Measurements from ENCODE around the gene LHX2. TPM values are rescaled to one million over a fixed set of nuclear protein-coding genes. Genes with fewer than 3 reads are reported as not detected.

LHX2 gene
- total RNA-seq, 2 donors from 2014 or later = not detected

DNA sequence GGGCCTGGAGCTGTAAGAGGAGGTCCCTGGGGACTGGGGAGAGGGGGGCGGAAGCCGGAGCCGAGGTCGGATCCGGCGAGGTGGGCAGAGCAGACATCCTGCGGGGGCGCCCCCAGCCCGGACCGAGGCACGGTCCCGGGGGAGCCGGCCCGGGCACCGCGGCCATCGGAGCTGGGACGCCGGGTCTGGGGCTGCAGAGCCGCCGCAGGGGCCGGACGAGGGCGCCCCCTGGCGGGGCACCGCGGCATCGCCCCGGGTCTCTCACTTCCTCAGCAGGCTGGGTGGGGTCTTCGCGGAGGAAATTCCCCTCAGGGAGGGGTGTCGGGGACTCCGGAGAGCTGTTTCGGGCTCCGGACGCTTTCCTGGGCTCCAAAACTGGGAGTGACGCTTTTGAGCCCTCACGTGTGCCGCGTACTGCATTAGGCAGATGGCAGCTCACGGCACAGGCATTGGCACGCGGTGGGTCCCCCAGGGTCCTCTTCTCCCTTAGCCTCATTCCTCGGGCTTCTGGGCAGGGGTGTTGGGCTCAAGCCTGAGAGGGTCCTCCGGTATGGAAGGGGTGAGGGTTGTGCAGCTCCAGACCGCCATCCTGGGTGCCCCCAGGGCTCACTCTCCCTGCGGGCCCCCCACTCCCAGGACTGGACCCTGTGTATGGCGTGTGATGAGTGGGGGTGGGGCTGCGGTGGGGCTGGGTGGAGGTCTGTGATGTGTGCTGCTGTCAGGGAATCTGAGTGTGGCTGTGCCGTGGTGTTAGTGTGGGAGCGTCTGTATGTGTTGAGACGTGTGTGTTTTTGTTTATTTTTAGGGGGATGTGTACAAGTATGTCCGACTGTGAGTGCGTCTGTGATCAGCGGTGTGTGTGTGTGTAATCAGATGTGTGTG lies 29.6 kb downstream of the LHX2 start:
- Histone ChIP-seq H3K4me3 (peak overlapping the region; percentile 67), H3K27me3 (replicated peaks; ENCODE audit: insufficient read depth) (peaks cover 13% of the 10 kb centered on the region), H3K36me3 (no peaks in the 10 kb centered on the region), H3K4me1 (ENCODE audit: control insufficient read depth in 1 of 2, low read depth in 2 of 2) (peaks cover 12 to 35% of the 10 kb centered on the region in 2 donors), H3K27ac (no peak overlapping the region), H3K9me3 (no peaks in the 10 kb centered on the region)
- TF ChIP-seq, protein P1, sequence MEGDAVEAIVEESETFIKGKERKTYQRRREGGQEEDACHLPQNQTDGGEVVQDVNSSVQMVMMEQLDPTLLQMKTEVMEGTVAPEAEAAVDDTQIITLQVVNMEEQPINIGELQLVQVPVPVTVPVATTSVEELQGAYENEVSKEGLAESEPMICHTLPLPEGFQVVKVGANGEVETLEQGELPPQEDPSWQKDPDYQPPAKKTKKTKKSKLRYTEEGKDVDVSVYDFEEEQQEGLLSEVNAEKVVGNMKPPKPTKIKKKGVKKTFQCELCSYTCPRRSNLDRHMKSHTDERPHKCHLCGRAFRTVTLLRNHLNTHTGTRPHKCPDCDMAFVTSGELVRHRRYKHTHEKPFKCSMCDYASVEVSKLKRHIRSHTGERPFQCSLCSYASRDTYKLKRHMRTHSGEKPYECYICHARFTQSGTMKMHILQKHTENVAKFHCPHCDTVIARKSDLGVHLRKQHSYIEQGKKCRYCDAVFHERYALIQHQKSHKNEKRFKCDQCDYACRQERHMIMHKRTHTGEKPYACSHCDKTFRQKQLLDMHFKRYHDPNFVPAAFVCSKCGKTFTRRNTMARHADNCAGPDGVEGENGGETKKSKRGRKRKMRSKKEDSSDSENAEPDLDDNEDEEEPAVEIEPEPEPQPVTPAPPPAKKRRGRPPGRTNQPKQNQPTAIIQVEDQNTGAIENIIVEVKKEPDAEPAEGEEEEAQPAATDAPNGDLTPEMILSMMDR (IDR thresholded peaks at IDR 0.05) = peak; percentile 88
- ATAC-seq (ENCODE audit: insufficient number of reproducible peaks, low FRiP score, low read depth) (no peak), DNase-seq (ENCODE audit: low spot score) (no peak)

DNA sequence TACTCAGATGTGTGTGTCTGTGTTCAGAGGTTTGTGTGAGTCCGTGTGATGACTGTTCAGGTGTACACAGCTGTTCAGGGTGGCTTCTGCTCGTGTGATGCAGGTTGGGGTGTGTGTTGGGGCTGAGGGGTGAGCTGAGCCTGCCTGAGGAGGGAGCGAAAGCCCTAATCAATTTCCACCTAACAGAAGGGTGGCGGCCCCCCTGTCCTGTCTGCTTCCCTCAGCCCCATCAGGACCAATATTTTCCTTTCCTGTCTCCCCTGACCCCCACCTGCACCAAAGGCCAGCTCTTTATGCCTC lies 30.2 kb downstream of the LHX2 start:
- Histone ChIP-seq H3K27ac (no peak overlapping the region), H3K4me1 (ENCODE audit: control insufficient read depth in 1 of 2, low read depth in 2 of 2) (peaks cover 12 to 35% of the 10 kb centered on the region in 2 donors), H3K27me3 (replicated peaks; ENCODE audit: insufficient read depth) (peaks cover 13% of the 10 kb centered on the region), H3K4me3 (no peak overlapping the region), H3K9me3 (no peaks in the 10 kb centered on the region), H3K36me3 (no peaks in the 10 kb centered on the region)
- DNase-seq (ENCODE audit: low spot score) (no peak), ATAC-seq (ENCODE audit: insufficient number of reproducible peaks, low FRiP score, low read depth) (no peak)
- TF ChIP-seq, protein P1 (IDR thresholded peaks at IDR 0.05) = no peak

DNA sequence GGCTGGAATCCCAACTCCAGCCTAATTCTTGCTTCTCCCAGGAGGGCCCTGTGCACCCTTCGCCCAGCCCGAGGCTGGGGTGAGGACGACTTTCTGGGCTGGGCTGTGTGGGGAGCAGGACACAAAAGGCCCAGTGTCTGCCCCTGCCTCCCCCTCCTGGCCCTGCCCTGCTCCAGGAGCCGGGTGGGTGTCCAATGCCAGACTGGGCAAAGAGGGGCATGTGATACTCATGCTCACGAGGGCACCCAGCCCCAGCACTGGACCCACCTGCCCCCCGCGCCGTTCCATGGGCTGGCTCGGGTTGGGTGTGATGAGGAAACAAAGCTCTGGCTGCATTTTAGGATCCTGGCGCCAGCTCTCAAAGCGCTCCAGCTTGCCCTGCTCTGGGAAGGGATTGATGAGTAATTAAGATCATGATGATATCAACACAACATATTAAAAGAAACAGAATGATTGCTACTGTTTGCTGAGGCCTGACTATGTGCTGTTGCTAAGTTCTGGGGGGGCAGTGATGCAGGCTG lies 30.7 kb downstream of the LHX2 start:
- DNase-seq (ENCODE audit: low spot score) = no peak
- H3K27me3 ChIP-seq (replicated peaks; ENCODE audit: insufficient read depth) = peaks cover 13% of the 10 kb centered on the region
- TF ChIP-seq, protein P1 (IDR thresholded peaks at IDR 0.05) = no peak
- H3K4me1 ChIP-seq (ENCODE audit: control insufficient read depth in 1 of 2, low read depth in 2 of 2) = peaks cover 12 to 35% of the 10 kb centered on the region in 2 donors
- no peak overlapping the region for H3K27ac ChIP-seq
- no peak for ATAC-seq (ENCODE audit: insufficient number of reproducible peaks, low FRiP score, low read depth)
- no peaks in the 10 kb centered on the region for H3K9me3 ChIP-seq
- no peak overlapping the region for H3K4me3 ChIP-seq
- H3K36me3 ChIP-seq = no peaks in the 10 kb centered on the region

DNA sequence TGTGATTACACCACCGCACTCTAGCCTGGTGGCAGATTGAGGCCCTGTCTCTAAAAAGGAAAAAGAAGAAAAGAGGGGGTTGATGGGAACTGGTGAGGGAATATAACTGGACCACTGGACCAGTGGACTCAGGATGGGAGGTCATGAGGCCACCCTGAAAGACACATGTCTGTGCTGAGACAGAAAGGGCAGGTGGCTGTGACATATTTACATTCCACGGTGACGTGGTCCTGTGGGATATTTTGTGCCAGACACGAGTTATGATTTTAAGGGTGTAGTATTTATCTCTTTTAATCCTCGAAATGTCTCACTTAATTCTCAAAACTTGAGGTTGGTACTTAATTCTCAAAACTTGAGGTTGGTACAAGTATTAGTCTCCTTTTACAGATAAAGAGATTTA lies 32.9 kb downstream of the LHX2 start:
- no peak overlapping the region for H3K27ac ChIP-seq
- no peak for DNase-seq (ENCODE audit: low spot score)
- no peaks in the 10 kb centered on the region for H3K9me3 ChIP-seq
- H3K4me3 ChIP-seq = no peak overlapping the region
- no peak for ATAC-seq (ENCODE audit: insufficient number of reproducible peaks, low FRiP score, low read depth)
- H3K36me3 ChIP-seq = no peaks in the 10 kb centered on the region
- H3K27me3 ChIP-seq (replicated peaks; ENCODE audit: insufficient read depth) = peaks cover 13% of the 10 kb centered on the region
- TF ChIP-seq, protein P1 (IDR thresholded peaks at IDR 0.05) = no peak
- H3K4me1 ChIP-seq (ENCODE audit: control insufficient read depth in 1 of 2, low read depth in 2 of 2) = peaks cover 12 to 35% of the 10 kb centered on the region in 2 donors

DNA sequence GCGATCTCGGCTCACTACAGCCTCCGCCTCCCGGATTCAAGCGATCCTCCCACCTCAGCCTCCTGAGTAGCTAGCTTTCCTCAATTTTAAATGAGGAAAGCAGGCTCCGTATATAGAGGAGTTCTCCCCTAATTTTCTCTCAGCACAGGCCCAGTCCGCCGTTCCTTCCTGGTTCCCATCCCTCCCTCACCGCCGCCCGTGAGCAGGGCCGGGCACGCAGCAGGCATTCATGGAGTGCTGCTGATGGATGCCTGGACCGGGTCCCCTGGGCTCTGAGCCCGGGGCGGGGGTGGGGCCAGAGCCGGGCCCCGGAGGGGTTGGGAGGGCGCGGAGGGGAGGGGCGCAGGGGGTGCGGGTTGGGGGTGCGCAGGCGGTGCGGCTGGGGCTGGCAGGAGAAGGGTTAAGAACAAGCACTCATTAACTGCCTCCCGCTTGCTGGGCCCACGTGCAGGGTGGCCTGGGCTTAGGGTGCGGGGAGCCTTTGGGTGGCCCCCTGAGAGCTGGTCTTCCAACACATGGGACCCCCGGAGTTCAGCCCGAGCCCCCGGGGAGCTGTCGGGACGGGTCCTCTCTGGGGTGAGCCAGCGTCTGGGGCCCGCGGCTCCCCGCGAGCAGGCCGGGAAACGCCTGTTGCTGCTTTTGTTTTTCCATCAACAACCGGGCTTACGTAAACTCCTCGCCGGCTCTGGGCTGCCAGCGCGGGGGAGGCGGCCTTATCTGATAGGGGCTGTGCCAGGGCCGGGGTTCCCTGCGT lies 33.7 kb downstream of the LHX2 start:
- DNase-seq (ENCODE audit: low spot score) (no peak), ATAC-seq (ENCODE audit: insufficient number of reproducible peaks, low FRiP score, low read depth) (no peak)
- TF ChIP-seq, protein P1 (IDR thresholded peaks at IDR 0.05) = no peak
- Histone ChIP-seq H3K4me3 (peak overlapping the region; percentile 69), H3K4me1 (ENCODE audit: control insufficient read depth in 1 of 2, low read depth in 2 of 2) (peaks cover 12 to 34% of the 10 kb centered on the region in 2 donors), H3K27me3 (replicated peaks; ENCODE audit: insufficient read depth) (peaks cover 13% of the 10 kb centered on the region), H3K36me3 (no peaks in the 10 kb centered on the region), H3K27ac (no peak overlapping the region), H3K9me3 (no peaks in the 10 kb centered on the region)

Data from thoracic aorta (tissue), 2 donors.